Activated CD8-positive, alpha-beta memory T cell treated with anti-CD3 and anti-CD28 coated beads, Interleukin-2, amount 50 U/mL, for 1 hour (primary cell): ENCODE results near the gene MAFF.
"Not testable (repeated sequence)": the region's sequence is repeated elsewhere in the genome, so short reads cannot be mapped to it uniquely, and the experiment has no call there.

Experiments
- DNase-seq: peaks from one replicate; pipeline ENCODE4 v3.0.0-alpha.2; 2020; ENCODE audit errors: extremely low read depth

The MAFF gene

GRCh38 chr22:38177571-38177925 is 24.2 kb upstream of the MAFF start:
- DNase-seq = not testable (repeated sequence)

- no peak for DNase-seq
Measured at GRCh38 chr22:38177926-38178604, 23.7 kb upstream of the MAFF start.

GRCh38 chr22:38178605-38178937 is 23.2 kb upstream of the MAFF start:
- DNase-seq = not testable (repeated sequence)

- DNase-seq = no peak
Measured at GRCh38 chr22:38180841-38181452, 20.8 kb upstream of the MAFF start.

- DNase-seq = peak; percentile 80
Measured at GRCh38 chr22:38181453-38182200, 20.2 kb upstream of the MAFF start, which contains the start of gene PLA2G6. PLA2G6 (minus strand) TSS chr22:38181830; CDS start chr22:38169426, 12,404 bp downstream.

- no peak for DNase-seq
Measured at GRCh38 chr22:38184788-38185187, 17.0 kb upstream of the MAFF start.

GRCh38 chr22:38186429-38186828 is 15.4 kb upstream of the MAFF start:
- DNase-seq = no peak

GRCh38 chr22:38187413-38188212 is 14.2 kb upstream of the MAFF start:
- DNase-seq = no peak

GRCh38 chr22:38189104-38189503 is 12.7 kb upstream of the MAFF start:
- no peak for DNase-seq

GRCh38 chr22:38190581-38190980 is 11.2 kb upstream of the MAFF start:
- no peak for DNase-seq

GRCh38 chr22:38191055-38191454 is 10.7 kb upstream of the MAFF start:
- DNase-seq = no peak

- DNase-seq = no peak
Measured at GRCh38 chr22:38191731-38192474, 9.9 kb upstream of the MAFF start.

GRCh38 chr22:38192475-38192863 is 9.3 kb upstream of the MAFF start:
- no peak for DNase-seq

- no peak for DNase-seq
Measured at GRCh38 chr22:38193580-38193979, 8.2 kb upstream of the MAFF start.

- DNase-seq = no peak
Measured at GRCh38 chr22:38196791-38197419, 4.9 kb upstream of the MAFF start.

GRCh38 chr22:38199826-38200559 is 1.8 kb upstream of the MAFF start:
- no peak for DNase-seq

GRCh38 chr22:38201371-38201710 is 453 bp upstream of the MAFF start:
- no peak for DNase-seq

- DNase-seq = no peak
Measured at GRCh38 chr22:38202437-38203089, 769 bp downstream of the MAFF start.

- DNase-seq = no peak
Measured at GRCh38 chr22:38203090-38203810, 1.5 kb downstream of the MAFF start.
